ENCODE measurements around the gene WDR27.

GRCh38 chr6:169626649-169627048 is 75.2 kb downstream of the WDR27 start:
- no peak for TF ChIP-seq TSHZ2 (CRISPR knock-in tag; IDR thresholded peaks at IDR 0.05)
- no peak for TF ChIP-seq ZFP3 (CRISPR knock-in tag; IDR thresholded peaks at IDR 0.05)
